Measurements from ENCODE around the gene CNNM1.

- no peak for TF ChIP-seq TAF1 (IDR thresholded peaks at IDR 0.05; ENCODE audit: borderline replicate concordance, low read depth, low read length)
- no peak for TF ChIP-seq POLR2A (IDR thresholded peaks at IDR 0.05; ENCODE audit: low read depth, low read length)
Observed at GRCh38 chr10:99344715-99345114, 15.6 kb downstream of the CNNM1 start.
